ENCODE results near the gene SMTN.
"Not testable (repeated sequence)": the region's sequence is repeated elsewhere in the genome, so short reads cannot be mapped to it uniquely, and the experiment has no call there.

Gene SMTN

GRCh38 chr22:31091106-31091975, 10.2 kb downstream of the SMTN start:
- DNase-seq: no peak

GRCh38 chr22:31092161-31092560, 11.0 kb downstream of the SMTN start:
- DNase-seq: no peak

GRCh38 chr22:31093086-31093850, 12.2 kb downstream of the SMTN start:
- no peak for DNase-seq

- DNase-seq: no peak
Observed at GRCh38 chr22:31094021-31094551, 13.0 kb downstream of the SMTN start.

GRCh38 chr22:31094741-31095140, 13.6 kb downstream of the SMTN start:
- DNase-seq: no peak

- no peak for DNase-seq
Observed at GRCh38 chr22:31095637-31096249, 14.6 kb downstream of the SMTN start.

- no peak for DNase-seq
Observed at GRCh38 chr22:31096657-31097279, 15.7 kb downstream of the SMTN start.

GRCh38 chr22:31097539-31097938, 16.4 kb downstream of the SMTN start:
- not testable (repeated sequence) for DNase-seq

- DNase-seq: no peak
Observed at GRCh38 chr22:31097941-31098631, 17.0 kb downstream of the SMTN start.

GRCh38 chr22:31098632-31099110, 17.6 kb downstream of the SMTN start:
- no peak for DNase-seq

GRCh38 chr22:31099386-31099785, 18.3 kb downstream of the SMTN start:
- DNase-seq: no peak

GRCh38 chr22:31099841-31100761, 19.0 kb downstream of the SMTN start:
- DNase-seq: no peak

GRCh38 chr22:31100762-31101525, 19.8 kb downstream of the SMTN start:
- DNase-seq: no peak

- DNase-seq: no peak
Observed at GRCh38 chr22:31102441-31103081, 21.4 kb downstream of the SMTN start.

- DNase-seq: no peak
Observed at GRCh38 chr22:31103111-31103510, 22.0 kb downstream of the SMTN start.

- no peak for DNase-seq
Observed at GRCh38 chr22:31103899-31104694, 23.0 kb downstream of the SMTN start.

- DNase-seq: peak in 1 of 2 donors; percentile 30
Observed at GRCh38 chr22:31104869-31105268, 23.8 kb downstream of the SMTN start.

- no peak for DNase-seq
Observed at GRCh38 chr22:31105282-31105929, 24.3 kb downstream of the SMTN start.

All from stimulated activated CD4-positive, alpha-beta T cell treated with anti-CD3 and anti-CD28 coated beads, Interleukin-2, amount 100 ng/mL, for 24 hours (primary cell).